Small intestine (tissue), 7 donors: Measurements from ENCODE around the gene METRNL. TPM values are rescaled to one million over a fixed set of nuclear protein-coding genes. Genes with fewer than 3 reads are reported as not detected.
"Not testable (repeated sequence)": the region's sequence is repeated elsewhere in the genome, so short reads cannot be mapped to it uniquely, and the experiment has no call there.

ENCODE experiments used
- DNase-seq, 2 donors: peaks; one replicate each; pipeline versions ENCODE4 v3.0.0 to v3.0.0-alpha.2; 2013
- FAIRE-seq: peaks from 2 replicates; lab custom pipeline; 2012; peaks lifted over from hg19 to GRCh38; lab: Jason Lieb, UNC
- H3K27ac ChIP-seq, 3 donors: one replicate each; pipeline ENCODE4 v1.5.1; 2013; ENCODE audit warnings: low read length in 2 of 3, mild to moderate bottlenecking in 2 of 3, control low read depth in 1 of 3, inconsistent platforms in 1 of 3, low read depth in 1 of 3, moderate library complexity in 1 of 3
- H3K27me3 ChIP-seq, 3 donors: one replicate each; pipeline ENCODE4 v1.6.1; 2013; ENCODE audit warnings: low read length in 3 of 3, inconsistent platforms in 1 of 3; ENCODE audit not compliant: control insufficient read depth in 3 of 3, insufficient read depth in 3 of 3
- H3K36me3 ChIP-seq, 3 donors: one replicate each; pipeline ENCODE4 v1.6.1; 2013; ENCODE audit warnings: low read length in 3 of 3, inconsistent platforms in 1 of 3, low read depth in 1 of 3, mild to moderate bottlenecking in 1 of 3, moderate library complexity in 1 of 3; ENCODE audit not compliant: control insufficient read depth in 3 of 3, insufficient read depth in 2 of 3
- H3K4me1 ChIP-seq, 3 donors: one replicate each; pipeline ENCODE4 v1.6.1; 2013; ENCODE audit warnings: low read length in 2 of 3, inconsistent platforms in 1 of 3, low read depth in 1 of 3, mild to moderate bottlenecking in 1 of 3, moderate library complexity in 1 of 3; ENCODE audit not compliant: control insufficient read depth in 3 of 3, insufficient read depth in 2 of 3
- H3K4me3 ChIP-seq, 3 donors: one replicate each; pipeline ENCODE4 v1.5.1; 2013; ENCODE audit warnings: low read length in 3 of 3, control low read depth in 1 of 3, inconsistent platforms in 1 of 3, low read depth in 1 of 3, mild to moderate bottlenecking in 1 of 3, moderate library complexity in 1 of 3
- H3K9me3 ChIP-seq, 2 donors: one replicate each; pipeline ENCODE4 v1.6.1; 2013; ENCODE audit warnings: low read depth in 1 of 2, low read length in 1 of 2; ENCODE audit not compliant: control insufficient read depth in 2 of 2, insufficient read depth in 1 of 2
- WGBS, 3 donors: extraction: QIAGEN DNeasy Blood & Tissue Kit; methylation state at CpG; one replicate each; pipeline ENCODE4 v1.1.7; 2013; 5-methylcytosine and 5-hydroxymethylcytosine counted together
- polyA plus RNA-seq, 4 donors: library from polyadenylated mRNA; stranded (reverse) in 3 of 4; unstranded in 1 of 4; fragments of 200-250 nt in 3 of 4; fragments of 120-200 nt in 1 of 4; gene quantifications; one replicate each; pipeline versions ENCODE4 v1.2.1 to v1.2.3, GENCODE V29; 2013
- donor health status: healthy with polysubstance abuse.
- donor health status: control.
- donor health status: control.
- donor health status: Bipolar disorder and iron deficiency.
- donor health status: healthy.

Gene METRNL
- polyA plus RNA-seq, 4 donors, result 64.4 to 119 (median 115) TPM

GRCh38 chr17:83116311-83116771, 36.9 kb downstream of the METRNL start:
- Histone ChIP-seq H3K27ac (no peak overlapping the region), H3K36me3 (no peaks in the 10 kb centered on the region), H3K27me3 (peaks cover 0 to 7% (median 3%) of the 10 kb centered on the region in 3 donors), H3K9me3 (no peaks in the 10 kb centered on the region), H3K4me1 (no peaks in the 10 kb centered on the region), H3K4me3 (no peak overlapping the region)
- WGBS, 3 donors, result 87 to 91% (median 89%) methylated on average over 20 to 23 of the region's 23 CpGs
- FAIRE-seq (no peak), DNase-seq (no peak)

GRCh38 chr17:83116783-83117555, 37.6 kb downstream of the METRNL start:
- 92% methylated on average over 21 of the region's 21 CpGs for WGBS, 3 donors
- no peak for FAIRE-seq
- Histone ChIP-seq H3K4me1 (no peaks in the 10 kb centered on the region), H3K27me3 (peaks cover 0 to 7% (median 3%) of the 10 kb centered on the region in 3 donors), H3K9me3 (no peaks in the 10 kb centered on the region), H3K27ac (no peak overlapping the region), H3K4me3 (no peak overlapping the region), H3K36me3 (no peaks in the 10 kb centered on the region)
- no peak for DNase-seq

- Histone ChIP-seq H3K27ac (no peak overlapping the region), H3K4me1 (no peaks in the 10 kb centered on the region), H3K4me3 (no peak overlapping the region), H3K36me3 (no peaks in the 10 kb centered on the region), H3K9me3 (no peaks in the 10 kb centered on the region), H3K27me3 (peaks cover 0 to 7% (median 3%) of the 10 kb centered on the region in 3 donors)
- DNase-seq (no peak), FAIRE-seq (no peak)
- 58 to 66% (median 65%) methylated on average over 5 of the region's 5 CpGs for WGBS, 3 donors
Observed at GRCh38 chr17:83117583-83117982, 38.2 kb downstream of the METRNL start.

GRCh38 chr17:83118071-83118841, 38.8 kb downstream of the METRNL start:
- H3K9me3 ChIP-seq, result no peaks in the 10 kb centered on the region
- FAIRE-seq, result no peak
- no peaks in the 10 kb centered on the region for H3K4me1 ChIP-seq
- H3K4me3 ChIP-seq, result no peak overlapping the region
- no peaks in the 10 kb centered on the region for H3K36me3 ChIP-seq
- peaks cover 0 to 7% (median 3%) of the 10 kb centered on the region in 3 donors for H3K27me3 ChIP-seq
- no peak overlapping the region for H3K27ac ChIP-seq
- WGBS, 3 donors, result 79 to 83% (median 83%) methylated on average over 22 of the region's 22 CpGs
- DNase-seq, result no peak

- Histone ChIP-seq H3K27me3 (peaks cover 0 to 10% (median 3%) of the 10 kb centered on the region in 3 donors), H3K27ac (no peak overlapping the region), H3K36me3 (no peaks in the 10 kb centered on the region), H3K9me3 (no peaks in the 10 kb centered on the region), H3K4me1 (no peaks in the 10 kb centered on the region), H3K4me3 (no peak overlapping the region)
- FAIRE-seq, result no peak
- no peak for DNase-seq
- 56 to 64% (median 56%) methylated on average over 24 to 25 of the region's 25 CpGs for WGBS, 3 donors
Observed at GRCh38 chr17:83119987-83120864, 40.8 kb downstream of the METRNL start.

GRCh38 chr17:83121473-83121872, 42.1 kb downstream of the METRNL start:
- H3K4me1 ChIP-seq, H3K9me3 ChIP-seq, H3K4me3 ChIP-seq, H3K36me3 ChIP-seq, DNase-seq, FAIRE-seq, H3K27ac ChIP-seq: not testable (repeated sequence)
- peaks cover 3 to 15% (median 3%) of the 10 kb centered on the region in 3 donors for H3K27me3 ChIP-seq
- WGBS, 3 donors, result 63 to 77% (median 75%) methylated on average over 12 of the region's 12 CpGs

GRCh38 chr17:83121921-83122820, 42.8 kb downstream of the METRNL start:
- 77 to 83% (median 79%) methylated on average over 26 of the region's 26 CpGs for WGBS, 3 donors

More at GRCh38 chr17:83121921-83122820, 42.8 kb downstream of the METRNL start:
- Histone ChIP-seq H3K9me3 (no peaks in the 10 kb centered on the region), H3K27me3 (peaks cover 3 to 15% (median 3%) of the 10 kb centered on the region in 3 donors), H3K4me3 (no peak overlapping the region), H3K4me1 (no peaks in the 10 kb centered on the region), H3K27ac (no peak overlapping the region), H3K36me3 (no peaks in the 10 kb centered on the region)
- no peak for FAIRE-seq
- DNase-seq, result no peak
